ENCODE results near the gene SELP.
"Not testable (repeated sequence)": the region's sequence is repeated elsewhere in the genome, so short reads cannot be mapped to it uniquely, and the experiment has no call there.

Gene SELP

GRCh38 chr1:169630006-169630405 lies at the start of gene SELP:
Gene SELP (minus strand): TSS chr1:169630124. CDS start chr1:169630074, 50 bp downstream.
- DNase-seq (ENCODE audit: low read depth, low spot score) = no peak

GRCh38 chr1:169679692-169680091 lies 49.8 kb upstream of the SELP start:
- H3K27ac ChIP-seq = no peak overlapping the region
- DNase-seq (ENCODE audit: low read depth, low spot score) = no peak

More at GRCh38 chr1:169630006-169630405, at the start of gene SELP:
- H3K27ac ChIP-seq = no peak within 1 kb of the TSS

- peak overlapping the region; percentile 7 for H3K27ac ChIP-seq
- peak; percentile 67 for DNase-seq (ENCODE audit: low read depth, low spot score)
Observed at GRCh38 chr1:169676001-169676400, 46.1 kb upstream of the SELP start.

- no peak for DNase-seq (ENCODE audit: low read depth, low spot score)
- H3K27ac ChIP-seq = no peak overlapping the region
Observed at GRCh38 chr1:169670836-169671235, 40.9 kb upstream of the SELP start.

GRCh38 chr1:169670244-169670643 lies 40.3 kb upstream of the SELP start:
- not testable (repeated sequence) for H3K27ac ChIP-seq

GRCh38 chr1:169667699-169668596 lies 38.0 kb upstream of the SELP start:
- not testable (repeated sequence) for H3K27ac ChIP-seq; DNase-seq (ENCODE audit: low read depth, low spot score)

More at GRCh38 chr1:169670244-169670643, 40.3 kb upstream of the SELP start:
- DNase-seq (ENCODE audit: low read depth, low spot score) = not testable (repeated sequence)

- not testable (repeated sequence) for H3K27ac ChIP-seq; DNase-seq (ENCODE audit: low read depth, low spot score)
Observed at GRCh38 chr1:169667227-169667639, 37.3 kb upstream of the SELP start.

- not testable (repeated sequence) for H3K27ac ChIP-seq
Observed at GRCh38 chr1:169662680-169663079, 32.8 kb upstream of the SELP start.

GRCh38 chr1:169661066-169661465 lies 31.1 kb upstream of the SELP start:
- H3K27ac ChIP-seq; DNase-seq (ENCODE audit: low read depth, low spot score): not testable (repeated sequence)

More at GRCh38 chr1:169662680-169663079, 32.8 kb upstream of the SELP start:
- DNase-seq (ENCODE audit: low read depth, low spot score) = not testable (repeated sequence)

GRCh38 chr1:169658777-169659176 lies 28.9 kb upstream of the SELP start:
- H3K27ac ChIP-seq; DNase-seq (ENCODE audit: low read depth, low spot score): not testable (repeated sequence)

- DNase-seq (ENCODE audit: low read depth, low spot score) = no peak
- no peak overlapping the region for H3K27ac ChIP-seq
Observed at GRCh38 chr1:169653873-169654272, 23.9 kb upstream of the SELP start.

- no peak overlapping the region for H3K27ac ChIP-seq
- no peak for DNase-seq (ENCODE audit: low read depth, low spot score)
Observed at GRCh38 chr1:169651035-169651434, 21.1 kb upstream of the SELP start.

GRCh38 chr1:169650551-169650950 lies 20.6 kb upstream of the SELP start:
- no peak overlapping the region for H3K27ac ChIP-seq
- no peak for DNase-seq (ENCODE audit: low read depth, low spot score)

GRCh38 chr1:169648709-169649108 lies 18.8 kb upstream of the SELP start:
- DNase-seq (ENCODE audit: low read depth, low spot score) = no peak
- H3K27ac ChIP-seq = no peak overlapping the region

GRCh38 chr1:169648187-169648586 lies 18.3 kb upstream of the SELP start:
- no peak for DNase-seq (ENCODE audit: low read depth, low spot score)
- H3K27ac ChIP-seq = no peak overlapping the region

- H3K27ac ChIP-seq = no peak overlapping the region
- DNase-seq (ENCODE audit: low read depth, low spot score) = no peak
Observed at GRCh38 chr1:169647512-169647911, 17.6 kb upstream of the SELP start.

- no peak for DNase-seq (ENCODE audit: low read depth, low spot score)
- no peak overlapping the region for H3K27ac ChIP-seq
Observed at GRCh38 chr1:169644297-169644696, 14.4 kb upstream of the SELP start.

GRCh38 chr1:169634877-169635276 lies 5.0 kb upstream of the SELP start:
- no peak overlapping the region for H3K27ac ChIP-seq
- DNase-seq (ENCODE audit: low read depth, low spot score) = no peak

GRCh38 chr1:169634145-169634544 lies 4.2 kb upstream of the SELP start:
- H3K27ac ChIP-seq = no peak overlapping the region
- DNase-seq (ENCODE audit: low read depth, low spot score) = no peak

- no peak for DNase-seq (ENCODE audit: low read depth, low spot score)
Observed at GRCh38 chr1:169631249-169631648, 1.3 kb upstream of the SELP start.

GRCh38 chr1:169624912-169625311 lies 5.0 kb downstream of the SELP start:
- H3K27ac ChIP-seq = no peak overlapping the region
- no peak for DNase-seq (ENCODE audit: low read depth, low spot score)

More at GRCh38 chr1:169631249-169631648, 1.3 kb upstream of the SELP start:
- H3K27ac ChIP-seq = no peak overlapping the region

- no peak overlapping the region for H3K27ac ChIP-seq
- DNase-seq (ENCODE audit: low read depth, low spot score) = no peak
Observed at GRCh38 chr1:169624122-169624521, 5.8 kb downstream of the SELP start.
